CD8-positive, alpha-beta memory T cell (primary cell): ENCODE measurements around the gene TMEM30A. TPM values are rescaled to one million over a fixed set of nuclear protein-coding genes. Genes with fewer than 3 reads are reported as not detected.

ENCODE experiments used
- CTCF ChIA-PET: fragments of 350-600 bp; sonication (Branson Sonifier 250); formaldehyde crosslinking; loops from one replicate; lab custom pipeline; 2021; ENCODE audit warnings: antibody characterized with exemption; lab: Charles Lee
- POLR2A ChIA-PET: fragments of 350-600 bp; sonication (Branson Sonifier 250); formaldehyde crosslinking; loops from one replicate; lab custom pipeline; 2021; ENCODE audit warnings: antibody characterized with exemption; lab: Charles Lee
- DNase-seq, 5 donors: peaks; one replicate each; pipeline versions ENCODE4 v3.0.0 to v3.0.0-alpha.2; 2020 to 2022; ENCODE audit warnings: mixed read lengths in 1 of 5
- H3K27ac ChIP-seq: one replicate; pipeline ENCODE4 v1.7.0; 2013; ENCODE audit warnings: low read depth, mild to moderate bottlenecking, low read length, moderate library complexity
- H3K27me3 ChIP-seq: 2 replicates; pipeline ENCODE4 v1.7.0; 2013; ENCODE audit warnings: low read length, mild to moderate bottlenecking; ENCODE audit not compliant: insufficient read depth, poor library complexity, severe bottlenecking
- H3K36me3 ChIP-seq: 2 replicates; pipeline ENCODE4 v1.7.0; 2013; ENCODE audit warnings: mild to moderate bottlenecking, low read length, moderate library complexity; ENCODE audit not compliant: insufficient read depth
- H3K4me1 ChIP-seq: 2 replicates; pipeline ENCODE4 v1.7.0; 2013; ENCODE audit warnings: mild to moderate bottlenecking, low read length, moderate library complexity; ENCODE audit not compliant: insufficient read depth
- H3K4me3 ChIP-seq: 2 replicates; pipeline ENCODE4 v1.7.0; 2013; ENCODE audit warnings: mild to moderate bottlenecking, low read length
- H3K9me3 ChIP-seq: 2 replicates; pipeline ENCODE4 v1.7.0; 2013; ENCODE audit warnings: mild to moderate bottlenecking, low read length
- H3K27ac Mint-ChIP-seq, 8 donors: one replicate each; pipeline ENCODE4 v1.8.0; 2020 to 2021; ENCODE audit warnings: mixed read lengths in 8 of 8, mild to moderate bottlenecking in 6 of 8, inconsistent platforms in 3 of 8, moderate library complexity in 3 of 8
- H3K27me3 Mint-ChIP-seq, 2 donors: one replicate each; pipeline ENCODE4 v1.8.0; 2020 to 2021; ENCODE audit warnings: mixed read lengths in 2 of 2, mild to moderate bottlenecking in 1 of 2, moderate library complexity in 1 of 2
- H3K36me3 Mint-ChIP-seq, 3 donors: one replicate each; pipeline ENCODE4 v1.8.0; 2020 to 2021; ENCODE audit warnings: mixed read lengths in 3 of 3, inconsistent platforms in 1 of 3, mild to moderate bottlenecking in 1 of 3
- H3K4me1 Mint-ChIP-seq, 3 donors: one replicate each; pipeline ENCODE4 v1.8.0; 2020 to 2021; ENCODE audit warnings: mixed read lengths in 3 of 3, inconsistent platforms in 1 of 3, mild to moderate bottlenecking in 1 of 3
- H3K4me3 Mint-ChIP-seq, 7 donors: one replicate each; pipeline ENCODE4 v1.8.0; 2020 to 2021; ENCODE audit warnings: mixed read lengths in 7 of 7, mild to moderate bottlenecking in 6 of 7, moderate library complexity in 4 of 7, inconsistent platforms in 2 of 7
- H3K9me3 Mint-ChIP-seq, 5 donors: one replicate each; pipeline ENCODE4 v1.8.0; 2020 to 2022; ENCODE audit warnings: mixed read lengths in 5 of 5, mild to moderate bottlenecking in 3 of 5, moderate library complexity in 2 of 5, inconsistent platforms in 1 of 5
- polyA plus RNA-seq: library from polyadenylated mRNA; unstranded; fragments of 300-500 nt; fragmentation: Illumina TruSeq; gene quantifications from one replicate; pipeline ENCODE4 v1.2.3, GENCODE V29; 2021
- total RNA-seq, 2 experiments: library from RNA; stranded (reverse); gene quantifications; one replicate each; pipeline ENCODE4 v1.2.3, GENCODE V29; 2021

The TMEM30A gene
- total and polyA plus RNA-seq, 3 experiments from 2014 or later, result 54.8 to 61.8 (median 56.3) TPM

GRCh38 chr6:75257343-75258087 is 27.1 kb downstream of the TMEM30A start:
- Histone ChIP-seq H3K4me3 (no peak overlapping the region), H3K27ac (no peak overlapping the region), H3K9me3 (no peaks in the 10 kb centered on the region), H3K4me1 (no peaks in the 10 kb centered on the region), H3K27me3 (no peaks in the 10 kb centered on the region), H3K36me3 (peaks cover 28% of the 10 kb centered on the region)
- Mint-ChIP-seq H3K27me3 (no peaks in the 10 kb centered on the region), H3K36me3 (peaks cover 0 to 73% (median 18%) of the 10 kb centered on the region in 3 donors), H3K4me1 (no peaks in the 10 kb centered on the region), H3K4me3 (no peak overlapping the region), H3K27ac (peak overlapping the region in 1 of 8 donors; percentile 49), H3K9me3 (no peaks in the 10 kb centered on the region)
- POLR2A ChIA-PET, result no interaction called here
- no peak for DNase-seq
- CTCF ChIA-PET, result no interaction called here

DNA sequence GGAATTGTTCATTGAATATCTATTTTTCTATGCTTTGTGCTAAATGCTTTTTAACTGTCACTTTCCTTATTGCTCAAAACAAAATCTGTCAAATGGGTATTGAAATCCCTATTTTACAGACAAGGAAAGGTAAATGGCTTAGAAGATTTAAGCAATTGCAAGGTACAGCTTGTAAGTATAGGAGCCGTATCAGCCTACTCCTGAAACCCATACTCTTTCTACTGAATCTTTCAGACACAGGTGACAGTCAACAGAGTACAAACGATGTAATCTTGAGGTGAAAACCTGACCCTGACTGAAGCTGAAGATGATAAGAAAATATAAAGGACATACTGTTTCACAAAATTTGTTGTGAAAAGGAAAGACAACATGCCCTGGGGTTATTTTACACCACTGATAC is 34.0 kb downstream of the TMEM30A start:
- H3K27me3 ChIP-seq, result no peaks in the 10 kb centered on the region
- CTCF ChIA-PET, result interaction anchor here (1.5 kb wide), 1 partner anchor 1511 kb away, joined by 3 read pairs; no protein-coding TSS in a partner anchor
- peaks cover 2% of the 10 kb centered on the region for H3K36me3 ChIP-seq
- H3K4me1 ChIP-seq, result no peaks in the 10 kb centered on the region
- no peak overlapping the region for H3K27ac ChIP-seq
- no peak overlapping the region for H3K4me3 ChIP-seq
- Mint-ChIP-seq H3K4me1 (no peaks in the 10 kb centered on the region), H3K4me3 (no peak overlapping the region), H3K27me3 (peaks cover 0 to 12% of the 10 kb centered on the region in 2 donors), H3K9me3 (no peaks in the 10 kb centered on the region), H3K36me3 (peaks cover 0 to 18% (median 7%) of the 10 kb centered on the region in 3 donors), H3K27ac (no peak overlapping the region)
- POLR2A ChIA-PET, result no interaction called here
- no peak for DNase-seq
- no peaks in the 10 kb centered on the region for H3K9me3 ChIP-seq

- peaks cover 0 to 12% (median 6%) of the 10 kb centered on the region in 3 donors for H3K36me3 Mint-ChIP-seq
- no peaks in the 10 kb centered on the region for H3K9me3 ChIP-seq
- H3K27ac Mint-ChIP-seq, result peak overlapping the region in 1 of 8 donors; percentile 23
- no peak overlapping the region for H3K4me3 ChIP-seq
- H3K27ac ChIP-seq, result no peak overlapping the region
- H3K9me3 Mint-ChIP-seq, result no peaks in the 10 kb centered on the region
- no peaks in the 10 kb centered on the region for H3K4me1 ChIP-seq
- no peaks in the 10 kb centered on the region for H3K36me3 ChIP-seq
- H3K27me3 Mint-ChIP-seq, result peaks cover 0 to 18% of the 10 kb centered on the region in 2 donors
- no peak for DNase-seq
- peaks cover under 1 to 1% (median under 1%) of the 10 kb centered on the region in 3 donors for H3K4me1 Mint-ChIP-seq
- ChIA-PET CTCF (no interaction called here), POLR2A (no interaction called here)
- no peaks in the 10 kb centered on the region for H3K27me3 ChIP-seq
- no peak overlapping the region for H3K4me3 Mint-ChIP-seq
These were observed 34.8 kb downstream of the TMEM30A start for GRCh38 chr6:75249837-75250236.

DNA sequence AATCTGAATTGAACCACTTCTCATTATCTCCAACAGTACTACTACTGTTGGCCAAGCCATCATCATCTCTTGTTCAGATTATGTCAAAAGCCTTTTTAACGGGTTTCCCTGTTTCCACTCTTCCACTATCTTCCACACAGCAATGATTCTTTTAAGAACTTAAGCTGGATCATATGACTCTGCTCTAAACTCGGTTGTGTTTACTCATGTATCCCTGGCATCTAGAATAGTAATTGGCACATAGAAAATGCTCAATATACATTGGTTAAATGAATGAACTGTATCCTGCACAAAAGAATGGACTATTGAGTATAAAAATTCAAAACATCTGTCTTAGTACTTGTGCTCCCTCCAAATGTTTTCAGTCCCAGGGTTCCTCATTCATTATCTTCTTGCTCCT is 38.2 kb downstream of the TMEM30A start:
- peaks cover 2 to 10% (median 7%) of the 10 kb centered on the region in 3 donors for H3K36me3 Mint-ChIP-seq
- H3K4me1 Mint-ChIP-seq, result peaks cover 20 to 26% (median 25%) of the 10 kb centered on the region in 3 donors

GRCh38 chr6:75244063-75244584 is 40.5 kb downstream of the TMEM30A start:
- Histone ChIP-seq H3K4me3 (peak overlapping the region; percentile 83), H3K4me1 (peaks cover 5% of the 10 kb centered on the region), H3K36me3 (no peaks in the 10 kb centered on the region), H3K9me3 (no peaks in the 10 kb centered on the region), H3K27me3 (no peaks in the 10 kb centered on the region), H3K27ac (peak overlapping the region; percentile 84)
- Mint-ChIP-seq H3K9me3 (no peaks in the 10 kb centered on the region), H3K36me3 (peaks cover 5 to 29% (median 7%) of the 10 kb centered on the region in 3 donors), H3K4me1 (peaks cover 27 to 45% (median 34%) of the 10 kb centered on the region in 3 donors), H3K27me3 (peaks cover 4 to 20% of the 10 kb centered on the region in 2 donors), H3K4me3 (peak overlapping the region; percentile 97 to 99 (median 98)), H3K27ac (peak overlapping the region; percentile 95 to 100 (median 99))
- CTCF ChIA-PET, result interaction anchor here (1.1 to 2.9 kb wide), 4 partner anchors 9 to 42 kb away, joined by 3 to 12 read pairs (median 7); partner anchors contain the start of gene TMEM30A
- no peak for DNase-seq
- POLR2A ChIA-PET, result interaction anchor here (1.0 to 2.1 kb wide), 4 partner anchors 41 to 1782 kb away, joined by 3 to 10 read pairs (median 6); partner anchors contain the start of genes MTO1, SENP6 and TMEM30A

More for the DNA sequence above, 38.2 kb downstream of the TMEM30A start:
- no peak overlapping the region for H3K4me3 ChIP-seq
- no peaks in the 10 kb centered on the region for H3K36me3 ChIP-seq
- Mint-ChIP-seq H3K9me3 (no peaks in the 10 kb centered on the region), H3K27ac (no peak overlapping the region), H3K4me3 (peak overlapping the region in 1 of 7 donors; percentile 69), H3K27me3 (peaks cover 4 to 20% of the 10 kb centered on the region in 2 donors)
- DNase-seq, result no peak
- ChIA-PET POLR2A (no interaction called here), CTCF (no interaction called here)
- H3K9me3 ChIP-seq, result no peaks in the 10 kb centered on the region
- H3K4me1 ChIP-seq, result peaks cover 5% of the 10 kb centered on the region
- no peaks in the 10 kb centered on the region for H3K27me3 ChIP-seq
- no peak overlapping the region for H3K27ac ChIP-seq

- POLR2A ChIA-PET, result interaction anchor here (0.7 to 2.1 kb wide), 8 partner anchors 27 to 1781 kb away, joined by 3 to 10 read pairs (median 3); partner anchors contain the start of genes MTO1, SENP6 and TMEM30A
- Mint-ChIP-seq H3K4me1 (peaks cover 27 to 47% (median 34%) of the 10 kb centered on the region in 3 donors), H3K36me3 (peaks cover 5 to 34% (median 7%) of the 10 kb centered on the region in 3 donors), H3K27ac (peak within 1 kb of the TSS; percentile 95 to 100 (median 99)), H3K9me3 (no peaks in the 10 kb centered on the region), H3K27me3 (peaks cover 4 to 20% of the 10 kb centered on the region in 2 donors), H3K4me3 (peak within 1 kb of the TSS; percentile 97 to 99 (median 98))
- CTCF ChIA-PET, result interaction anchor here (1.1 to 2.9 kb wide), 4 partner anchors 8 to 42 kb away, joined by 3 to 12 read pairs (median 7); partner anchors contain the start of gene TMEM30A
- Histone ChIP-seq H3K27me3 (no peaks in the 10 kb centered on the region), H3K27ac (peak within 1 kb of the TSS; percentile 84), H3K9me3 (no peaks in the 10 kb centered on the region), H3K4me3 (peak within 1 kb of the TSS; percentile 83), H3K4me1 (peaks cover 5% of the 10 kb centered on the region), H3K36me3 (no peaks in the 10 kb centered on the region)
- peak; percentile 73 to 90 (median 84) for DNase-seq
These were observed 41.1 kb downstream of the TMEM30A start, which contains the start of gene COX7A2 for GRCh38 chr6:75243333-75244062. COX7A2 (minus strand) TSS chr6:75243801; CDS start chr6:75243734, 67 bp downstream.

DNA sequence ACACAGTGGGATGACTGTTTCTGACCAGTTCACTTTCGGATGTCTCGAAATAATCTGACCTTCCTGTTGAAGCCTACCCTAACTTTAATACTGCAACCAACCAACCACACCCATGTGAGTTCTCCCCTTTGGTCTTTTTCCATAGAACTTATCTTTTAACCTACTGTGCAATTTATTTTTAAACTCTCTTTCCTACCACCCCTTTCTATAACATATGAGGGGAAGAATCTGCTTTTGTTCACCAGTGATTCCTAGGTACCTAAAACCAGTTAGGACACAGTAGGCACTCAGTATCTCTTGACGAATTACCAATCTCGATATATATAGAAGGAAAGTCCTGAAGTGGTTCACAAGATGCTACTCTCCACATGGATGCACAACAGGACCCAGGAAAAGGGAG is 48.0 kb downstream of the TMEM30A start:
- peaks cover 4% of the 10 kb centered on the region for H3K36me3 ChIP-seq
- no peak for DNase-seq
- ChIA-PET POLR2A (no interaction called here), CTCF (no interaction called here)
- H3K27ac ChIP-seq, result no peak overlapping the region
- peaks cover 0 to 56% (median 4%) of the 10 kb centered on the region in 3 donors for H3K36me3 Mint-ChIP-seq
- no peak overlapping the region for H3K4me3 Mint-ChIP-seq
- H3K27ac Mint-ChIP-seq, result peak overlapping the region in 3 of 8 donors; percentile 7 to 42 (median 37)
- H3K27me3 ChIP-seq, result no peaks in the 10 kb centered on the region
- H3K27me3 Mint-ChIP-seq, result no peaks in the 10 kb centered on the region
- H3K9me3 ChIP-seq, result no peaks in the 10 kb centered on the region
- H3K4me3 ChIP-seq, result no peak overlapping the region
- H3K4me1 Mint-ChIP-seq, result peaks cover 9 to 23% (median 11%) of the 10 kb centered on the region in 3 donors
- no peaks in the 10 kb centered on the region for H3K9me3 Mint-ChIP-seq
- H3K4me1 ChIP-seq, result no peaks in the 10 kb centered on the region
